Muscle of back (tissue), 11 donors: ENCODE results near the gene NQO2. TPM values are rescaled to one million over a fixed set of nuclear protein-coding genes. Genes with fewer than 3 reads are reported as not detected.
A peak's percentile ranks its signal among the peaks of the same experiment; 100 is the strongest.

Experiments
- DNase-seq, 3 donors: peaks; one replicate each; pipeline versions ENCODE4 v3.0.0 to v3.0.0-alpha.2; 2013
- polyA plus RNA-seq, 10 donors: library from polyadenylated mRNA; unstranded; fragments of 120-200 nt; gene quantifications; one replicate each; pipeline ENCODE4 v1.2.1, GENCODE V29; 2013; ENCODE audit not compliant: insufficient read length in 10 of 10

The NQO2 gene
- polyA plus RNA-seq, 10 donors: 14.2 to 24.2 (median 16.4) TPM

DNA sequence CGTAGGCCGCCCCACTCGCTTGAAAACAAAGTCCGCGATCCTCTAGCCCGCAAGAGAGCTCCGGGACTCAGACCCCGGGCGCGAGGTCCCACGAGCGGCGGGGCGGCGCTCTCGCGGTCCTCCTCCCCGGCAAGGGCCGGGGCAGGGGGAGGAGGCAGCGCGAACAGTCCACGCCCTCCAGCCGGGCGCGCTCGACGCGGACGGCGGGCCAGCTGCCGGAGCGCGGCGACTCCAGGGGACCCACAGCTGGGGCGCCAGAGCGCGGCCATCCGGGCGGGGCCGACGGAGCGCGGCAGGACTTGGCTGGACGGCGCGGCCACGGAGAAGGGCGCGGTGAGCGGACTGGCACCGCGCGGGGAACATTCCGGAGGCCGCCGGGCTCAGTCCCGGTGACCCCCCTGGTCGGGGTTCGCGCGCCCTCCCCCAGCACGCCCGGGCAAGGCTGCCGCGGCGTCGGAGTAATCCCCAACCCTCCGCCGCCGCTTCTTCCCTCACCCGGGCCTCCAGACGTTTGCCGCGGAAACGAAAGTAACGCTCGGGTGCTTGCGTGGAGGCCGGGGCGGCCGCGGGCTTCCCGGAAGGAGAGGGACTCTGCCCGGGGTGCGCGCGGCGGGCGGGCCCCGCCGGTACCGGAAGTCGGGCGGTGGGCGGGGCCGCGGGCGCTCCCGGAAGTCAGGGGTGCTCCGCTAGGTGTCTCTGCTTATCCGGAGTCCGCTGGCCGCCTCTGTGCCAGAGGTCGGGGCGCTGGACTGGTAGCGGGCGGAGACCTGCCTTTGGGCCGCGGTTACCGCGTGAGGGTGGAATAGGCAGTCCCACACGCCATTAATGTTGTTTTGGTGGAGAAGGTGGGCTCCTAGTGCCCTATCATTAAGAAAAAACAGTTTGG lies 68.9 kb downstream of the NQO2 start, which contains the start of gene RIPK1:
RIPK1 (plus strand) TSS at position 166 of the 886 bp plus-strand sequence. CDS start 8,330 bp downstream, outside the sequence.
- peak; percentile 89 to 97 (median 93) for DNase-seq

Other genes with a start within 250 kb of the NQO2 start
- 10 to 100 TPM in 2 of 10 donors, 1 to 10 TPM in 8; 5.0 to 11.7 (median 6.9) TPM for gene MYLK4, start 249.0 kb upstream of the NQO2 start, polyA plus RNA-seq
- 10 to 100 TPM; 42.3 to 53.5 (median 48.9) TPM for gene WRNIP1, start 234.5 kb upstream of the NQO2 start, polyA plus RNA-seq
- 10 to 100 TPM; 14.5 to 20.3 (median 16.0) TPM for gene SERPINB1, start 158.0 kb upstream of the NQO2 start, polyA plus RNA-seq
- 1 to 10 TPM; 2.3 to 4.1 (median 3.1) TPM for gene SERPINB9, start 96.6 kb upstream of the NQO2 start, polyA plus RNA-seq
- gene SERPINB6, start 28.3 kb upstream of the NQO2 start, polyA plus RNA-seq: 10 to 100 TPM; 71.4 to 98.7 (median 74.5) TPM
- 10 to 100 TPM; 10.4 to 16.4 (median 12.4) TPM for gene RIPK1, start 68.6 kb downstream of the NQO2 start, polyA plus RNA-seq
- 10 to 100 TPM; 27.2 to 42.9 (median 35.1) TPM for gene BPHL, start 118.8 kb downstream of the NQO2 start, polyA plus RNA-seq
- gene TUBB2A, start 157.7 kb downstream of the NQO2 start, polyA plus RNA-seq: 100 to 1,000 TPM in 1 of 10 donors, 10 to 100 TPM in 9; 63.0 to 105 (median 69.5) TPM
- 10 to 100 TPM; 44.3 to 81.0 (median 60.3) TPM for gene TUBB2B, start 227.8 kb downstream of the NQO2 start, polyA plus RNA-seq